Endothelial cell of umbilical vein (primary cell): ENCODE results near the gene CCSER1. TPM values are rescaled to one million over a fixed set of nuclear protein-coding genes. Genes with fewer than 3 reads are reported as not detected.
"Not testable (repeated sequence)": the region's sequence is repeated elsewhere in the genome, so short reads cannot be mapped to it uniquely, and the experiment has no call there.

Experiments
- BruUV-seq: library from RNA; stranded (reverse); fragments of 400-500 nt; replicated peaks from 2 replicates; lab custom pipeline; 2021; lab: Mats Ljungman, UMichigan
- CTCF ChIA-PET: fragments of 300-600, 350-600 bp; sonication (Branson Sonifier 250); formaldehyde crosslinking; loops from one replicate; lab custom pipeline; 2021; ENCODE audit warnings: antibody characterized with exemption, inconsistent platforms; lab: Charles Lee
- POLR2A ChIA-PET: fragments of 300-600, 350-600 bp; sonication (Branson Sonifier 250); formaldehyde crosslinking; loops from one replicate; lab custom pipeline; 2021; ENCODE audit warnings: antibody characterized with exemption, inconsistent platforms; lab: Charles Lee
- DNase-seq: peaks from one replicate; pipeline ENCODE4 v3.0.0-alpha.2; 2011; ENCODE audit warnings: low read depth, low spot score
- FAIRE-seq: peaks from 2 replicates; lab custom pipeline; 2011; peaks lifted over from hg19 to GRCh38; lab: Jason Lieb, UNC
- H2AFZ ChIP-seq: 2 replicates; pipeline ENCODE4 v1.6.0; 2012; ENCODE audit warnings: low read depth, low read length, control low read depth, inconsistent platforms
- H3K27ac ChIP-seq: 2 replicates; pipeline ENCODE4 v1.5.1; 2011; ENCODE audit warnings: low read depth, mild to moderate bottlenecking, control low read depth, low read length, moderate library complexity; ENCODE audit not compliant: insufficient read depth
- H3K27me3 ChIP-seq, 2 experiments: 2 replicates each; pipeline versions ENCODE4 v1.6.0 to v1.6.1; 2011; ENCODE audit warnings: low read length in 2 of 2, mixed read lengths in 1 of 2; ENCODE audit not compliant: control insufficient read depth in 2 of 2, insufficient read depth in 2 of 2
- H3K36me3 ChIP-seq, 2 experiments: 2 replicates in 1 of 2; 3 replicates in 1 of 2; pipeline ENCODE4 v1.5.1; 2011; ENCODE audit warnings: low read length in 2 of 2, mild to moderate bottlenecking in 1 of 2, moderate library complexity in 1 of 2; ENCODE audit not compliant: control insufficient read depth in 2 of 2, insufficient read depth in 2 of 2; ENCODE audit errors: extremely low read depth in 1 of 2
- H3K4me1 ChIP-seq: 3 replicates; pipeline ENCODE4 v1.5.1; 2011; ENCODE audit warnings: mild to moderate bottlenecking, low read length; ENCODE audit not compliant: control insufficient read depth, insufficient read depth; ENCODE audit errors: extremely low read depth
- H3K4me2 ChIP-seq: 2 replicates; pipeline ENCODE4 v1.6.1; 2011; ENCODE audit warnings: low read length, control low read depth, mixed read lengths; ENCODE audit not compliant: insufficient read depth
- H3K4me3 ChIP-seq, 3 experiments: fragments of 200-600 bp in 1 of 3; sonication (generic), shearing (Covaris generic) in 1 of 3; replicated peaks in 1 of 3; 2 replicates each; pipeline ENCODE4 v1.5.1; 2011 to 2016; ENCODE audit warnings: control low read depth in 3 of 3, low read length in 3 of 3, mild to moderate bottlenecking in 2 of 3, inconsistent platforms in 1 of 3, low read depth in 1 of 3, moderate library complexity in 1 of 3; ENCODE audit not compliant: insufficient read depth in 1 of 3
- H3K79me2 ChIP-seq: 2 replicates; pipeline ENCODE4 v1.6.0; 2012; ENCODE audit warnings: low read length, inconsistent platforms; ENCODE audit not compliant: control insufficient read depth, insufficient read depth
- H3K9ac ChIP-seq: replicated peaks from 2 replicates; pipeline ENCODE3; 2011; ENCODE audit warnings: low read length, control low read depth; ENCODE audit not compliant: insufficient read depth; ENCODE audit errors: extremely low read depth
- H3K9me1 ChIP-seq: replicated peaks from 3 replicates; pipeline ENCODE4 v1.6.0; 2011; ENCODE audit warnings: mild to moderate bottlenecking, low read length; ENCODE audit not compliant: control insufficient read depth, insufficient read depth; ENCODE audit errors: extremely low read depth
- H3K9me3 ChIP-seq: replicated peaks from 2 replicates; pipeline ENCODE4 v1.5.1; 2012; ENCODE audit warnings: low read length, inconsistent platforms; ENCODE audit not compliant: control insufficient read depth, insufficient read depth
- H4K20me1 ChIP-seq: replicated peaks from 2 replicates; pipeline ENCODE3; 2011; ENCODE audit warnings: mild to moderate bottlenecking, low read length; ENCODE audit not compliant: control insufficient read depth, insufficient read depth; ENCODE audit errors: extremely low read depth
- FOS ChIP-seq: IDR thresholded peaks from 2 replicates; pipeline ENCODE4 v1.6.1; 2011; ENCODE audit warnings: mild to moderate bottlenecking, low read length, moderate library complexity, borderline replicate concordance; ENCODE audit not compliant: insufficient read depth
- GATA2 ChIP-seq: IDR thresholded peaks from 2 replicates; pipeline ENCODE4 v1.7.0; 2011; ENCODE audit warnings: low read depth, mild to moderate bottlenecking, moderate library complexity, mixed read lengths, low read length; ENCODE audit not compliant: insufficient read length, insufficient read depth
- JUN ChIP-seq: IDR thresholded peaks from 2 replicates; pipeline ENCODE4 v1.6.1; 2011; ENCODE audit warnings: borderline replicate concordance, low read depth; ENCODE audit not compliant: insufficient read length, insufficient read depth
- POLR2AphosphoS5 ChIP-seq: IDR thresholded peaks from 2 replicates; pipeline ENCODE4 v1.6.1; 2012; ENCODE audit warnings: low read depth, mild to moderate bottlenecking, control low read depth, low read length, moderate library complexity; ENCODE audit not compliant: insufficient read depth
- dilution Hi-C: fragments of 300-500 bp; cut with MboI; formaldehyde crosslinking; loops from one replicate; pipeline ENCODE4 v1.15.0; 2019; ENCODE audit warnings: low sequenced_read_pairs; ENCODE audit not compliant: extremely low pct_ligation_motif_present
- intact Hi-C: fragments of 100-400 bp; cut with micrococcal nuclease; formaldehyde crosslinking; loops from one replicate; pipeline ENCODE4 v1.10.0; 2022
- polyA plus RNA-seq, 4 experiments: library from polyadenylated mRNA; depleted of rRNA in 3 of 4; stranded (reverse) in 3 of 4; unstranded in 1 of 4; fragments of >200 nt; gene quantifications; 2 replicates each; pipeline versions ENCODE4 v1.2.1 to v1.2.3, GENCODE V29; 2011 to 2012; ENCODE audit warnings: missing spikeins in 1 of 4
- total RNA-seq: library from RNA; stranded (reverse); gene quantifications from 2 replicates; pipeline ENCODE4 v1.2.3, GENCODE V29; 2021
- TF ChIP-seq, protein P1 (sequence below), 2 donors: IDR thresholded peaks; 1 replicate in 1 of 2; 2 replicates in 1 of 2; pipeline ENCODE4 v1.5.1; 2011; ENCODE audit warnings: low read length in 2 of 2, mild to moderate bottlenecking in 2 of 2, moderate library complexity in 2 of 2, control low read depth in 1 of 2, inconsistent platforms in 1 of 2, low read depth in 1 of 2; ENCODE audit not compliant: insufficient read depth in 1 of 2; ENCODE audit errors: extremely low read depth in 1 of 2
- TF ChIP-seq, protein P2 (sequence below): IDR thresholded peaks from 2 replicates; pipeline ENCODE4 v1.6.1; 2011; ENCODE audit not compliant: insufficient read depth, insufficient read length

CCSER1 gene
- total and polyA plus RNA-seq, 2 donors (not counting 3 experiments of a cell fraction or from before 2014, with no cell fraction given), result 0.11 to 1.8 TPM

DNA sequence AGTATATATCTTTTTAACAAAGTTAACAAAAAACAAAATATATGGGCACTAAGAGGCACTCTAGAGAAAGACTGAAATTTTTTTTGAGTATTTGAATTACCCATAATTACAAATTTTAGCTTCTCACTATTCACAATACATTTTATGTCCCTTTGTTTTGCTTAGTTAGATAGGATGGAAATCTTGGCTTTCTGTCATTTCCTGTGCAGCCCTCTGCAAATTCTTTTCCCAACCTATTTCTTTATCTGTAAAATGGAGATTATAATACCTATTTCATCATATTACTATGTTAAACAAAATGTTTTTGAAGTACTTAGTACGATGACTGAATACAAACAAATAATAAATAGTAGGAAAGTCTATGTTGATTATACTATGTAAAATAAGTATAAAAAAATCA lies 710.0 kb downstream of the CCSER1 start:
- intact Hi-C loops (no loop called here), dilution Hi-C loops (no loop called here)
- peaks cover 15% of the 10 kb centered on the region for H3K4me1 ChIP-seq
- ChIA-PET CTCF (no interaction called here), POLR2A (no interaction called here)
- H3K27me3 ChIP-seq, result no peaks in the 10 kb centered on the region
- H3K9me3 ChIP-seq, result no peaks in the 10 kb centered on the region
- no peak overlapping the region for H3K4me3 ChIP-seq
- no TSS peak for BruUV-seq
- H3K9ac ChIP-seq, result no peak overlapping the region
- no peaks in the 10 kb centered on the region for H3K9me1 ChIP-seq
- FAIRE-seq (no peak), DNase-seq (peak; percentile 54)
- H3K79me2 ChIP-seq, result no peaks in the 10 kb centered on the region
- H3K36me3 ChIP-seq, result no peaks in the 10 kb centered on the region
- H3K4me2 ChIP-seq, result no peak overlapping the region
- H3K27ac ChIP-seq, result no peak overlapping the region
- H4K20me1 ChIP-seq, result no peaks in the 10 kb centered on the region
- no peak overlapping the region for H2AFZ ChIP-seq
- TF ChIP-seq JUN (no peak), FOS (no peak), GATA2 (no peak), POLR2AphosphoS5 (no peak)
- TF ChIP-seq, protein P1, sequence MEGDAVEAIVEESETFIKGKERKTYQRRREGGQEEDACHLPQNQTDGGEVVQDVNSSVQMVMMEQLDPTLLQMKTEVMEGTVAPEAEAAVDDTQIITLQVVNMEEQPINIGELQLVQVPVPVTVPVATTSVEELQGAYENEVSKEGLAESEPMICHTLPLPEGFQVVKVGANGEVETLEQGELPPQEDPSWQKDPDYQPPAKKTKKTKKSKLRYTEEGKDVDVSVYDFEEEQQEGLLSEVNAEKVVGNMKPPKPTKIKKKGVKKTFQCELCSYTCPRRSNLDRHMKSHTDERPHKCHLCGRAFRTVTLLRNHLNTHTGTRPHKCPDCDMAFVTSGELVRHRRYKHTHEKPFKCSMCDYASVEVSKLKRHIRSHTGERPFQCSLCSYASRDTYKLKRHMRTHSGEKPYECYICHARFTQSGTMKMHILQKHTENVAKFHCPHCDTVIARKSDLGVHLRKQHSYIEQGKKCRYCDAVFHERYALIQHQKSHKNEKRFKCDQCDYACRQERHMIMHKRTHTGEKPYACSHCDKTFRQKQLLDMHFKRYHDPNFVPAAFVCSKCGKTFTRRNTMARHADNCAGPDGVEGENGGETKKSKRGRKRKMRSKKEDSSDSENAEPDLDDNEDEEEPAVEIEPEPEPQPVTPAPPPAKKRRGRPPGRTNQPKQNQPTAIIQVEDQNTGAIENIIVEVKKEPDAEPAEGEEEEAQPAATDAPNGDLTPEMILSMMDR (IDR thresholded peaks at IDR 0.05; ENCODE audit: extremely low read depth in 1 of 2, insufficient read depth in 1 of 2, low read depth in 1 of 2, low read length in 2 of 2), result no peak
- TF ChIP-seq, protein P2, sequence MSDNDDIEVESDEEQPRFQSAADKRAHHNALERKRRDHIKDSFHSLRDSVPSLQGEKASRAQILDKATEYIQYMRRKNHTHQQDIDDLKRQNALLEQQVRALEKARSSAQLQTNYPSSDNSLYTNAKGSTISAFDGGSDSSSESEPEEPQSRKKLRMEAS, result no peak

DNA sequence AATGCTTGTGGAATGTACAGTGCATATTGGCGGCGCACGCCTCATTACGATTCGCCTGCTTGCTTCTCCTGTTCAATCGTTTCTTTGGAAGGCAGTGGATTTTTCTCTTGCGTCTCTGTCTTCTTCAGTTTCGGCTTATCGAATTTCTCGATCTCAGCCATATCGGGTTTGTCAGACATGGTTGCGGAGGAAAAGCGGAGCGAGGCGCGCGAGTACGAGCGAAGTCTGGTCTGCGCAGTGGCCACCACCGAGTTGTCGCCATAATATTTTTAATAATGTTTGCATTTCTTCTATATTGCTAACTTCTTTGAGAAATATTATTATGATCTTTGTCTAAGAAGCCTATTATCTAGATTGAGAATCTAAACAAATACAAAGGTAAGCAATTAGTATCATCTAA lies 711.7 kb downstream of the CCSER1 start:
- intact Hi-C loops, H2AFZ ChIP-seq, FAIRE-seq, H3K4me2 ChIP-seq, H3K9me1 ChIP-seq, BruUV-seq, POLR2A ChIA-PET, H3K36me3 ChIP-seq, H3K9ac ChIP-seq, H3K79me2 ChIP-seq, H3K4me3 ChIP-seq, CTCF ChIA-PET, H4K20me1 ChIP-seq, H3K9me3 ChIP-seq, H3K27ac ChIP-seq, H3K27me3 ChIP-seq, DNase-seq, dilution Hi-C loops: not testable (repeated sequence)
- peaks cover 15% of the 10 kb centered on the region for H3K4me1 ChIP-seq
